ENCODE data around the gene ZNF813.

ZNF813 gene

DNA sequence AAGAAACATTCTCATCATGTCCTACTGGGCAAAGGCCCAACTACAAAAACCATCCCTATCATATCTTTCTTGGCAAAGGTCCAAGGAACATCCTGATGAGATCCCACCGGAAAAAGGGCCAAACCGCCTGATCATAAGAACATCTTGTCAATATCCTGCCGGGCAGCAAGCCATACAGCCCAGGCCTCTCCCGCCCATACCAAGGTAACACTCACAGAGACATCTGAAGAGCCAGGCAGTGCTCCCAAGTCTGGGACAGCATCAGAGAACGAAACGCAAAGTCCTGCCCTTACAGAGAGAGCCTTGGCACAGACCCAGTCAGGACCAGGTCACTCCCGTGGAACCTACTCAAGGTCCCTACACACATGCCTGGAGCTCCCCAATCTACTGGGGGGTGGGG lies 51.9 kb downstream of the ZNF813 start:
- Histone ChIP-seq H3K27me3 (ENCODE audit: control insufficient read depth, insufficient read depth, low read length) (no peaks in the 10 kb centered on the region), H3K27ac (ENCODE audit: low read length) (no peak overlapping the region), H3K4me3 (ENCODE audit: low read length) (no peak overlapping the region), H3K9me3 (ENCODE audit: control insufficient read depth, insufficient read depth, low read length) (no peaks in the 10 kb centered on the region), H3K4me1 (ENCODE audit: control insufficient read depth, insufficient read depth, low read length) (no peaks in the 10 kb centered on the region), H3K36me3 (ENCODE audit: control insufficient read depth, insufficient read depth, low read length) (no peaks in the 10 kb centered on the region)
- no peak for DNase-seq (ENCODE audit: low read depth, low spot score)
- WGBS (ENCODE audit: insufficient coverage, insufficient read length), result no CpG with 5 or more reads among the region's 7 CpGs

DNA sequence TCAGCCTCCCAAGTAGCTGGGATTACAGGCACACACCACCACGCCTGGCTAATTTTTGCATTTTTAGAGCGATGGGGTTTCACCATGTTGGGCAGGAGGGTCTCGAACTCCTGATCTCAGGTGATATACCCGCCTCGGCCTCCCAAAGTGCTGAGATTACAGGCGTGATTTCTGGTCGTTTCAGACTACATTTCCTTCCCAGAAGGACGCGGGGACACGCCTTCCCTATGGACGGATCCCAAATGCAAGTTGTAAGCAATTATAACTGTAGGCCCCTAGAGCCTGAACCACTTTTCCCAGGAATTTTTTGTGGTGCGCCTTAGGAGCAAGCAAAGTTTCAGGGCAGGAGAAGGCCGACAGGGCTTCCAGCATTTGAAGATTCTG lies 52.6 kb downstream of the ZNF813 start:
- no peak for DNase-seq (ENCODE audit: low read depth, low spot score)
- Histone ChIP-seq H3K4me1 (ENCODE audit: control insufficient read depth, insufficient read depth, low read length) (no peaks in the 10 kb centered on the region), H3K9me3 (ENCODE audit: control insufficient read depth, insufficient read depth, low read length) (no peaks in the 10 kb centered on the region), H3K36me3 (ENCODE audit: control insufficient read depth, insufficient read depth, low read length) (no peaks in the 10 kb centered on the region), H3K27ac (ENCODE audit: low read length) (no peak overlapping the region), H3K4me3 (ENCODE audit: low read length) (no peak overlapping the region), H3K27me3 (ENCODE audit: control insufficient read depth, insufficient read depth, low read length) (no peaks in the 10 kb centered on the region)
- WGBS (ENCODE audit: insufficient coverage, insufficient read length), result no CpG with 5 or more reads among the region's 13 CpGs

DNA sequence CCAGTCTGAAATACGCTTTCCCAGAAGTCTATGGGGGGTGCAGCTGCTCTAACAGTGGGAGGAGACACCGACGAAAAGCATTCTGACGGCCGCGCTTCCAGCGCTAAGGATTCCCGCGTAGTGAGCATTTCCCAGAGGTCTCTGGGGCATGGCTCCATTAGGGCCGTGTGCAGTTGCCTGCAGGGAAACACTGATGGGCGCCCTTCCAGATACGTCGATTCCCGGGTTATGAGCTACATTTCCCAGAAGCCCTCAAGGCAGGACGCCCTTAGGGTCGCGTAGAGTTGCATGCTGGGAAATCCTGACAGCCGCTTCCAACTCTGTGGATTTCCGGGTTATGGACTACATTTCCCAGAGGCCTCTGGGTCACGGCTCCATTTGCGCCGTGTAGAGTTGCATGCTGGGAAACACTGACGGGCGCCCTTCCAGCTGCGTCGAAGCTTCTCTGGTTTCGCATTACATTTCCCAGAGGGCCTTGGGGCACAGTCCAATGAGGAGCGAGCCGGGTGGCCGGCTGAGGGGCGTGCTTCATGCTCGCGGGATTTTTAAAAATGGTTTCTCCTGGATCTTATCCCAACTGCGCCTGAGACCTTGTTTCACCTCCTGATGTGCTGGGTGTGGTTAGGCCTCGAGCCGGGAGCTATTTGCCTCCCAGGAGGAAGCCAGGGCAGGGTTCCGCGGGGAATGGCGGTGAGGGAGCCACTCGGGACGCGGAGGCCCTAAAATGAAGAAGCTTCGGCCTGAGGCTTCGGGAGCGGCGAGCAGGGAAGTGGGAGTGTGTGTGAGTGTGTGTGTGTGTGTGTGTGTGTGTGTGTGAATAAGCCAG lies 53.2 kb downstream of the ZNF813 start:
- Histone ChIP-seq H3K36me3 (ENCODE audit: control insufficient read depth, insufficient read depth, low read length) (no peaks in the 10 kb centered on the region), H3K9me3 (ENCODE audit: control insufficient read depth, insufficient read depth, low read length) (no peaks in the 10 kb centered on the region), H3K27me3 (ENCODE audit: control insufficient read depth, insufficient read depth, low read length) (no peaks in the 10 kb centered on the region), H3K4me3 (ENCODE audit: low read length) (peak overlapping the region; percentile 81), H3K27ac (ENCODE audit: low read length) (no peak overlapping the region), H3K4me1 (ENCODE audit: control insufficient read depth, insufficient read depth, low read length) (no peaks in the 10 kb centered on the region)
- DNase-seq (ENCODE audit: low read depth, low spot score), result peak; percentile 96
- no CpG with 5 or more reads among the region's 46 CpGs for WGBS (ENCODE audit: insufficient coverage, insufficient read length)

DNA sequence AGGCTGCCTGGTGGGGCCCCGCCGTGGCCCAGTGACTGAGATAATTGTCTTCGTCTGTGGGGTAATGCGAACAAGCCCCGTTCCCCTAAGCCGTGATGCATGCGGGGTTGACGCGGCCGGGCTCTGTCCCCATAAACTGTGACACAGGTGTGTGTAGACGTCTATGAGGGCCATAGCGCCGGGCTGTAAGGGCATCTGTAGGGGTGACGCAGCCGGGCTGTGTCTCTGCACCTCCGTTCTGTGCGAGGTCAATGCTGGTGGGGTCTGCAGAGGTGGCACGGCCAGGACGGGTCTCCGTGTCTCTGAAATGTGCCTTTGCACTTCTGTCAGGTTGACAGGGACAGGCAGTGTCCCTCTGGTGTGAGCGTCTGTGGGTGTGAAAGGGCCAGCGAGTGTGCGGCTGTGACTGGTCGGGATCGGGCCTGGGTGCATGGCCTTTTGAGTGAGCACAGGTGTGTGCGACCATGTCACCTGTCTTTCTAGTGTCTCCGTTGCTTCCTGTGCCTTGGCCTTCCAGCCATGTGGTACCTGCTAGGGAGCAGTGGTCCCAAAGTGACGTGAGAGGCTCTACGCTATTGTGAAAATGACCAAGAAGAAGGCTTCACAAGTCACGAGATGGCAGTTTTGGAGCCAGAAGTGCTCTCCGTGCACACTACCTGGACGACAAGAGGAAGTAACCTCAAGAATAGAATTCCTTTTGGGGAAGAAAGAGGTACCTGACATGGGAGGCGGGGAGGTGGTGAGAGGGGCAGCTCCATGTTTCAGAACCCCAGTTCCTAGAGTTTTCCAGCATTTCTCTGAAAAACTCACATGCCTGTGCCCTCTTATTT lies 54.1 kb downstream of the ZNF813 start:
- DNase-seq (ENCODE audit: low read depth, low spot score), result no peak
- Histone ChIP-seq H3K4me1 (ENCODE audit: control insufficient read depth, insufficient read depth, low read length) (no peaks in the 10 kb centered on the region), H3K36me3 (ENCODE audit: control insufficient read depth, insufficient read depth, low read length) (no peaks in the 10 kb centered on the region), H3K27ac (ENCODE audit: low read length) (no peak overlapping the region), H3K27me3 (ENCODE audit: control insufficient read depth, insufficient read depth, low read length) (no peaks in the 10 kb centered on the region), H3K9me3 (ENCODE audit: control insufficient read depth, insufficient read depth, low read length) (no peaks in the 10 kb centered on the region; the same call in 1 of the 2 replicates), H3K4me3 (ENCODE audit: low read length) (peak overlapping the region; percentile 81)
- WGBS (ENCODE audit: insufficient coverage, insufficient read length), result no CpG with 5 or more reads among the region's 33 CpGs

DNA sequence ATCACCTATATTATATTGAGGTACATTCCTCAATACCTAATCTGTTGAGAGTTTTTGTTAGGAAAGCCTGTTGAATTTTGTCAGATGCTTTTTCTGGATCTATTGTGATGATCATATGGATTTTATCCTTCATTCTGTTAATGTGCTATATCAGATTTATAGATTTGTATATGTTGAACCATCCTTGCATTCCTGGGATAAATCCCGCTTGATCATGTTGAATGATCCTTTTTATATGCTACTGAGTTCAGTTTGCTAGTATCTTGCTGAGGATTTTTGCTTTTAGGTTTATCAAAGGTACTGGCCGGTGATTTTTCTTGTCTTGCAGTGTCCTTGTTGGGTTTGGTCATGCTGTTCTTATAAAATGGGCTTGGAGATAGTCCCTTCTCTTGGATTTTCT lies 58.4 kb downstream of the ZNF813 start:
- Histone ChIP-seq H3K9me3 (ENCODE audit: control insufficient read depth, insufficient read depth, low read length) (no peaks in the 10 kb centered on the region; the same call in 1 of the 2 replicates), H3K27me3 (ENCODE audit: control insufficient read depth, insufficient read depth, low read length) (no peaks in the 10 kb centered on the region), H3K4me3 (ENCODE audit: low read length) (no peak overlapping the region), H3K27ac (ENCODE audit: low read length) (no peak overlapping the region), H3K4me1 (ENCODE audit: control insufficient read depth, insufficient read depth, low read length) (no peaks in the 10 kb centered on the region), H3K36me3 (ENCODE audit: control insufficient read depth, insufficient read depth, low read length) (peaks cover 9% of the 10 kb centered on the region; the same call in 1 of the 2 replicates)
- DNase-seq (ENCODE audit: low read depth, low spot score), result no peak
- no CpG with 5 or more reads among the region's 2 CpGs for WGBS (ENCODE audit: insufficient coverage, insufficient read length)

DNA sequence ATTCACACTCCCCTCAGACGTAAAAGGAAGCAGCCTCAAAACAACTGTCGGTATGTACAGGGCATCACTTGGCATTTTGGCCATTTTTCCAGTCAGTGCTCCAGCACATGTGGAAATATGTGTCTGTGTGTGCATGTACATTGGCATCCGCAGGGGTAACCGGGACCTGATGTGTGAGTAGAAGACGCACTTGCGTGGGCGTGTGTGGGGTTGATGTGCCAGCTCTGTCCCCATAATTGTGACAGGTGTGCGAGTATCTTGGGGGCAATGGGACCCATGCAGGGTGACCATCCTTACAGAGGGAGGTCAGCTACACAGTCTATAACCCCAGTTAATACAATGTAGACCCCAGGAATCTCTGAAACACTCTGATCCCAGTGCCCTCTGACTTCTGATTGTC lies 63.1 kb downstream of the ZNF813 start:
- WGBS (ENCODE audit: insufficient coverage, insufficient read length), result no CpG with 5 or more reads among the region's 8 CpGs
- Histone ChIP-seq H3K4me1 (ENCODE audit: control insufficient read depth, insufficient read depth, low read length) (no peaks in the 10 kb centered on the region), H3K27me3 (ENCODE audit: control insufficient read depth, insufficient read depth, low read length) (no peaks in the 10 kb centered on the region)

DNA sequence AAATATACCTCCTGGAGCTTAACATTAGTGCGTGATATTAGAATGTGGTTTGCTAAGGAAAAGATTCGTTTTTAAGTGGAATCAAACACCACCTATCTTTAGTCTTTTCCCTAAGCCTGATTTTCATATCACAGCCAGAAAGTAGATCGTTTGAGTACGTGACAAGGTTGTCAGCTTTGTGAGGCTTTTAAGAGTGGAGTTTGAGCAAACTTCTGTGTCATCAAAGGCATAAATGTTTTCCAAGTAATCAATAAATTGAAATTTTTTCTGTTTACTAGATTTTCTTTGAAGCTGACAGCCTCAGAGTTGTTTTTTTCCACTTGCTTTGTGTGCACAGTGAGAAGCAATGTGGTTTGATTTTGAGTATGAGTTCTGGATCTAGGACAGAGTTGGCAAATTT lies 63.9 kb downstream of the ZNF813 start:
- Histone ChIP-seq H3K27me3 (ENCODE audit: control insufficient read depth, insufficient read depth, low read length) (no peaks in the 10 kb centered on the region), H3K9me3 (ENCODE audit: control insufficient read depth, insufficient read depth, low read length) (no peaks in the 10 kb centered on the region), H3K36me3 (ENCODE audit: control insufficient read depth, insufficient read depth, low read length) (peaks cover 9% of the 10 kb centered on the region; the same call in 1 of the 2 replicates), H3K27ac (ENCODE audit: low read length) (no peak overlapping the region), H3K4me3 (ENCODE audit: low read length) (no peak overlapping the region), H3K4me1 (ENCODE audit: control insufficient read depth, insufficient read depth, low read length) (no peaks in the 10 kb centered on the region)
- DNase-seq (ENCODE audit: low read depth, low spot score), result no peak
- no CpG with 5 or more reads among the region's 4 CpGs for WGBS (ENCODE audit: insufficient coverage, insufficient read length)

More for the DNA sequence above, 63.1 kb downstream of the ZNF813 start:
- no peak for DNase-seq (ENCODE audit: low read depth, low spot score)
- peaks cover 9% of the 10 kb centered on the region; the same call in 1 of the 2 replicates for H3K36me3 ChIP-seq (ENCODE audit: control insufficient read depth, insufficient read depth, low read length)
- H3K27ac ChIP-seq (ENCODE audit: low read length), result no peak overlapping the region
- no peaks in the 10 kb centered on the region; the same call in 1 of the 2 replicates for H3K9me3 ChIP-seq (ENCODE audit: control insufficient read depth, insufficient read depth, low read length)
- H3K4me3 ChIP-seq (ENCODE audit: low read length), result no peak overlapping the region

DNA sequence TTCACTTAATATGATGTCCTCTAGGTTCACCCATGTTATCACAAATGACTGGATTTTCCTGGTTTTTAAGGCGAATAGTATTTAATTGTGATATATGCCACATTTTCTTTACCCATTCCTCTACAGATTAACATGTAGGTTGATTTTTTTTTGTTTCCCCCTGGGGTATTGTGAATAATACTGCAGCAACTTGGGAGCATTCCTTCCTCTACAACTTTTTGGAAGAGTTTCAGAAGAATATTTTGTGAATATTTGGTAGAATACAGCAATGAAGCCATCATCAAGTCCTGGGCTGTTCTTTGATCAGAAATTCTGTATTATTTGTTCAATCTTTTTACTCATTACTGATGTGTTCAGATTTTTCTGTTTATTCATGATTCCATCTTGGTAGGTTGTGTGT lies 64.8 kb downstream of the ZNF813 start:
- Histone ChIP-seq H3K9me3 (ENCODE audit: control insufficient read depth, insufficient read depth, low read length) (no peaks in the 10 kb centered on the region), H3K4me1 (ENCODE audit: control insufficient read depth, insufficient read depth, low read length) (no peaks in the 10 kb centered on the region), H3K4me3 (ENCODE audit: low read length) (no peak overlapping the region), H3K27ac (ENCODE audit: low read length) (no peak overlapping the region), H3K27me3 (ENCODE audit: control insufficient read depth, insufficient read depth, low read length) (no peaks in the 10 kb centered on the region), H3K36me3 (ENCODE audit: control insufficient read depth, insufficient read depth, low read length) (peaks cover 12% of the 10 kb centered on the region; the same call in 1 of the 2 replicates)
- DNase-seq (ENCODE audit: low read depth, low spot score), result no peak
- WGBS (ENCODE audit: insufficient coverage, insufficient read length), result no CpG with 5 or more reads among the region's 1 CpG

DNA sequence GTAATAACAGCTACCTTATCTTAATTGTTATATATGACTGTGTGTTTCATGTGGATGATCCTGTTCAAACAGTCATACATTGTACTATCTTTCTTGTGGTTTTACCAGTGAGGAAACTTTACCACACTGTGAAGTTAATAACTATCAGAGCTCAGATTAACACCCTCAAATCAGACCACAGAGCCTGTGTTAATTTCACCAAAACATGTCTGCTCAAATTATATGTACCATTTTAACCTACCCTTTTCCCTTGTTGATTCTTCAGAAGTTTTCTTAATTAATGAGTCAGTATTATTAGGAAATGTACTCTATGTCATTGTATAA lies 68.7 kb downstream of the ZNF813 start:
- Histone ChIP-seq H3K27me3 (ENCODE audit: control insufficient read depth, insufficient read depth, low read length) (no peaks in the 10 kb centered on the region), H3K27ac (ENCODE audit: low read length) (no peak overlapping the region), H3K4me3 (ENCODE audit: low read length) (no peak overlapping the region), H3K4me1 (ENCODE audit: control insufficient read depth, insufficient read depth, low read length) (no peaks in the 10 kb centered on the region), H3K36me3 (ENCODE audit: control insufficient read depth, insufficient read depth, low read length) (peaks cover 13% of the 10 kb centered on the region), H3K9me3 (ENCODE audit: control insufficient read depth, insufficient read depth, low read length) (no peaks in the 10 kb centered on the region)
- DNase-seq (ENCODE audit: low read depth, low spot score), result no peak

DNA sequence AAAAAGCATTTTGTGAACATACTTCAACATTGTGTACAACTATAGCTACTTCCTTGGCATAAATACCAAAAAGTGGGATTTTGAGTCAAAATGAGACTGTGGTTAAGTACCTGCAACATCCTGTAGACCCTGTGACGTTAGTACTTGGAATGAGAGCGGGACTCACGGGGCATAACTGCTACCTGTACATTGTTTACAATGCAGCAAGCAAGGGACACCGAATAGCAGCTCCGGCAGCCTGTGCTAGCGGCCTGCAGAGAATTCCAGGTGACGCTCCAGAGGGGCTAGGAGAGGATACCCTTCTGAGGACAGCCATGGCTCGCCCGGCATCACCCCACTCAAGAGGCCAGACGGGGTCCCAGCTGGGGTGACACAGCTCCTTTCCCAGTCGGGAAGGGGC lies 69.6 kb downstream of the ZNF813 start:
- Histone ChIP-seq H3K27me3 (ENCODE audit: control insufficient read depth, insufficient read depth, low read length) (no peaks in the 10 kb centered on the region), H3K4me3 (ENCODE audit: low read length) (peak overlapping the region; percentile 5; the same call in 1 of the 2 replicates), H3K9me3 (ENCODE audit: control insufficient read depth, insufficient read depth, low read length) (no peaks in the 10 kb centered on the region), H3K36me3 (ENCODE audit: control insufficient read depth, insufficient read depth, low read length) (peaks cover 13% of the 10 kb centered on the region), H3K27ac (ENCODE audit: low read length) (no peak overlapping the region), H3K4me1 (ENCODE audit: control insufficient read depth, insufficient read depth, low read length) (no peaks in the 10 kb centered on the region)
- no peak for DNase-seq (ENCODE audit: low read depth, low spot score)
- no CpG with 5 or more reads among the region's 11 CpGs for WGBS (ENCODE audit: insufficient coverage, insufficient read length)
